ENCODE results near the gene ROM1.
"Not testable (repeated sequence)": the region's sequence is repeated elsewhere in the genome, so short reads cannot be mapped to it uniquely, and the experiment has no call there.

Gene ROM1

DNA sequence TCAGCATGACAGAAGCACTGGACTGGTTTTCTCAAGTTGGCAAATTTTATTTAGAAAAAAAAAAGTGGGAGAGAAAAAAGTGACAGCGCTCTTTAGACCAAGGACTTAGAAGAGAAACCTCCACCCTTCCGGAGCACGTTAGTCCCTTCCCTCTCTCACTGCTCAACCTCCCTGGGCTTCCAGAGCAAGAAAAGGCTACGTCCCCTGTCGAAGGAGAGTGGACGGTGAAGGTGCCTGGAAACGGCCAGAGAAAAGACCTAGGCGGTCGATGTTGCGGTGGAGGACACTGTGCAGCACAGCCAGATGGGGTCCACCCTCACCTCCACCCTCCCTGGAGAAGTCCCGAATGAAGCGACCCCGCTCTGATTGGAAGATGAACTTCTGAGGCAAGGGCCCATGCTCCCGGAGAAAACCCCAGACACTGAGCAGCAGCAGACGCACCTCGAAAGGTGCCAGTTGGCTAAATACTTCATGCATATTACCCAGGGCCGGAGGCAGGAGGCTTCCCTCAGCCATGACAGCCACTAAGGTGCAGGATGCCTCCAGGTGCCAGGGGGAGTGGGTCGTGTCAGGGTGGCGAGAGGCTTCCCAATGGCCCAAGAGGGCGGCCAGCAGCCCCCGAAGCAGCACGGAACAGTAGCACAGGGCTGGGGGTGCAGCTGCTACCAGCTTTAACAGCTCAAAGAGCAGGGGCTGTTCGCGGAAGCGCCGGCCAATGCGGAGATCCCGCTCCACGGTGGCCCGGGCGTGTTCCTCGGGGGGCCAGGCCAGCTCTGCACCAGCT, 34.0 kb downstream of the ROM1 start:
- peaks cover 74% of the 10 kb centered on the region for H3K36me3 ChIP-seq
- H3K27me3 ChIP-seq, result no peaks in the 10 kb centered on the region
- TF ChIP-seq Cebpa-rat (IDR thresholded peaks at IDR 0.05), result no peak
- H3K4me1 ChIP-seq, result peaks cover 53% of the 10 kb centered on the region
- H3K9me3 ChIP-seq, result no peaks in the 10 kb centered on the region
- peak overlapping the region; percentile 48; the same call in 1 of the 2 replicates for H3K9ac ChIP-seq
- H3K27ac ChIP-seq, result no peak overlapping the region
- H3K4me2 ChIP-seq, result peak overlapping the region; percentile 47
- peaks cover 80% of the 10 kb centered on the region for H4K20me1 ChIP-seq
- H3K4me3 ChIP-seq, result peak overlapping the region; percentile 97; the same call in 1 of the 2 replicates

GRCh38 chr11:62647609-62648005, 34.5 kb downstream of the ROM1 start:
- Histone ChIP-seq H3K4me2 (0 out of 2 replicates have a peak overlapping the region, but pooled peaks have one; percentile 47), H3K9ac (0 out of 2 replicates have a peak overlapping the region, but pooled peaks have one; percentile 23), H3K9me3 (no peaks in the 10 kb centered on the region), H4K20me1 (peaks cover 79% of the 10 kb centered on the region), H3K4me1 (peaks cover 53% of the 10 kb centered on the region), H3K27ac (no peak overlapping the region), H3K4me3 (no peak overlapping the region), H3K27me3 (no peaks in the 10 kb centered on the region), H3K36me3 (peaks cover 68% of the 10 kb centered on the region)
- TF ChIP-seq Cebpa-rat (IDR thresholded peaks at IDR 0.05), result no peak

- Histone ChIP-seq H3K4me1 (peaks cover 53% of the 10 kb centered on the region), H3K4me3 (no peak overlapping the region), H3K4me2 (no peak overlapping the region), H3K9me3 (no peaks in the 10 kb centered on the region), H3K27me3 (no peaks in the 10 kb centered on the region), H3K27ac (no peak overlapping the region), H4K20me1 (peaks cover 74% of the 10 kb centered on the region), H3K9ac (peak overlapping the region; percentile 45), H3K36me3 (peaks cover 60% of the 10 kb centered on the region)
- no peak for TF ChIP-seq Cebpa-rat (IDR thresholded peaks at IDR 0.05)
Measured at GRCh38 chr11:62648185-62648966, 35.3 kb downstream of the ROM1 start.

DNA sequence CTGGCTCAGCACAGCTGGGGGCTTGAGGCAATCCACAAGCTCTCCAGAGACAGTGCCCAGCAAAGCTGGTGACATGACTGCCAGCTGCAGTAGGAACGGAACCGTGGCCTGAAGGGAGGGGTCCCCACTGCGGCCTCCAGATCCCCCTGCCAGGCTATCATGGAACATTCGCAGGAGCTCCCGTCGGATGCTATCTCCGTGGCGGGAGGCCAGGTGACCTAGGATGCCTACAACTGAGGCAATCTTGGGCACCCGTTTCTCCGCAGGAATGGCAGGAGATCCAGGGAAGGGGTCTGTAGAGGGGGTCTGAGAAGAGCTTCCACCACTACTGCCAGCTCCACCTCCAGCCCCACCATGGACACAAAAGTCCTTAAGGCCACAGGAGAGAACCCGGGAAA, 35.9 kb downstream of the ROM1 start:
- Histone ChIP-seq H3K9me3 (no peaks in the 10 kb centered on the region), H3K4me2 (no peak overlapping the region), H3K36me3 (peaks cover 54% of the 10 kb centered on the region), H3K27me3 (no peaks in the 10 kb centered on the region), H3K27ac (no peak overlapping the region), H3K9ac (peak overlapping the region; percentile 45), H3K4me3 (no peak overlapping the region), H4K20me1 (peaks cover 68% of the 10 kb centered on the region), H3K4me1 (peaks cover 53% of the 10 kb centered on the region)
- TF ChIP-seq Cebpa-rat (IDR thresholded peaks at IDR 0.05), result no peak

DNA sequence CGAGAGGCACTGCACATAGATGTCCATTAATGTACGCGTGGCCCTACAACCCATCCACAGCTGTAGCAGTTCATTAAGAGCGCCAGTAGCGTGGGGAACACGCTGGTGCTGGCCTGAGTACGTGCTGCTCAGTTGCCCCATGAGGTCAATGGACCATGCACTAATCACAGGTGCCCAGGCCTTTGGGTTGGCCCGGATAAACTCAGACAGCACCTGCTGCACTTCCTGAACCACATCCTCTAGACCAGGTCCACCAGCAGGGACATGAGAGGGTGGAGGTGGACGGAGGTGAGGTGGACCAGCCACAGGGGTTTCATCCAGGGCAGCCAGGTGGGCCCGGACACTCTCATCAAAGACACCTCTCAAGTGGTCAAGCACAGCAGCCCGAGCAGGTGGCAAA, 36.4 kb downstream of the ROM1 start:
- Histone ChIP-seq H3K9ac (peak overlapping the region; percentile 45; the same call in 1 of the 2 replicates), H3K4me3 (no peak overlapping the region), H3K4me1 (peaks cover 49% of the 10 kb centered on the region), H3K9me3 (no peaks in the 10 kb centered on the region), H4K20me1 (peaks cover 63% of the 10 kb centered on the region), H3K27ac (no peak overlapping the region), H3K4me2 (no peak overlapping the region), H3K36me3 (peaks cover 49% of the 10 kb centered on the region), H3K27me3 (no peaks in the 10 kb centered on the region)
- no peak for TF ChIP-seq Cebpa-rat (IDR thresholded peaks at IDR 0.05)

- H3K9me3 ChIP-seq, H3K27ac ChIP-seq, H3K4me3 ChIP-seq, H3K27me3 ChIP-seq, H3K4me2 ChIP-seq: not testable (repeated sequence)
- Histone ChIP-seq H3K4me1 (peaks cover 41% of the 10 kb centered on the region), H3K36me3 (peaks cover 45% of the 10 kb centered on the region), H4K20me1 (peaks cover 56% of the 10 kb centered on the region), H3K9ac (peak overlapping the region; percentile 35; the same call in 1 of the 2 replicates)
Measured at GRCh38 chr11:62650283-62650682, 37.2 kb downstream of the ROM1 start.

GRCh38 chr11:62652161-62653006, 39.3 kb downstream of the ROM1 start:
- Histone ChIP-seq H3K4me3 (peak overlapping the region; percentile 89), H3K36me3 (peaks cover 40% of the 10 kb centered on the region), H3K27ac (peak overlapping the region; percentile 95), H3K4me2 (peak overlapping the region; percentile 88), H3K4me1 (peaks cover 30% of the 10 kb centered on the region), H3K27me3 (no peaks in the 10 kb centered on the region), H3K9ac (peak overlapping the region; percentile 97), H3K9me3 (no peaks in the 10 kb centered on the region), H4K20me1 (peaks cover 41% of the 10 kb centered on the region)
- TF ChIP-seq Cebpa-rat (IDR thresholded peaks at IDR 0.05), result no peak

DNA sequence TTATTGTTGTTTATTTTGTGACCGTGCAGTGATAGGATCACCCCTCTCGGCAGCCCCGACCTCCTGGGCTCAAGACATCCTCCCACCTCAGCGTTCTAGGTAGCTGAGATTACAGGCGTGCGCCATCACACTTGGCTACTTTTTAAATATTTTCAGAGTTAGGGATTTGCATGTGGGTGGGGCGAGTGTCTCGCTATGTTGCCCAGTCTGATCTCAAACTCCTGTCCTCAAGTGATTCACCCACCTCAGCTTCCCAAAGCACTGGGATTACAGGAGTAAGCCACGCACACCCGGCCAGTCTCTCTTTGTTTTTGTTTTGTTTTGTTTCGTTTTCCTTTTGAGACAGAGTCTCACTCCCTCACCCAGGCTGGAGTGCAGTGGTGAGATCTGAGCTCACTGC, 41.2 kb downstream of the ROM1 start:
- H3K4me2 ChIP-seq, result peak overlapping the region; percentile 78; the same call in 1 of the 2 replicates
- no peaks in the 10 kb centered on the region for H3K27me3 ChIP-seq
- H3K27ac ChIP-seq, result no peak overlapping the region
- no peak overlapping the region for H3K9ac ChIP-seq
- no peak overlapping the region for H3K4me3 ChIP-seq
- peaks cover 20% of the 10 kb centered on the region for H3K36me3 ChIP-seq
- peaks cover 19% of the 10 kb centered on the region for H3K4me1 ChIP-seq
- H3K9me3 ChIP-seq, result no peaks in the 10 kb centered on the region
- H4K20me1 ChIP-seq, result peaks cover 22% of the 10 kb centered on the region
- no peak for TF ChIP-seq Cebpa-rat (IDR thresholded peaks at IDR 0.05)

- Histone ChIP-seq H3K9me3 (no peaks in the 10 kb centered on the region), H3K27me3 (no peaks in the 10 kb centered on the region), H3K4me3 (no peak overlapping the region), H3K36me3 (peaks cover 15% of the 10 kb centered on the region), H3K27ac (no peak overlapping the region), H3K9ac (no peak overlapping the region), H3K4me1 (peaks cover 6% of the 10 kb centered on the region), H3K4me2 (no peak overlapping the region), H4K20me1 (peaks cover 8% of the 10 kb centered on the region; the same call in 1 of the 2 replicates)
- no peak for TF ChIP-seq Cebpa-rat (IDR thresholded peaks at IDR 0.05)
Measured at GRCh38 chr11:62656796-62657429, 43.9 kb downstream of the ROM1 start.
